GM13977 (cell line): ENCODE data around the gene GSK3B.
"Not testable (repeated sequence)": the region's sequence is repeated elsewhere in the genome, so short reads cannot be mapped to it uniquely, and the experiment has no call there.

ENCODE experiments used
- DNase-seq: peaks from one replicate; pipeline ENCODE4 v3.0.0; 2012; ENCODE audit warnings: low spot score
- CTCF ChIP-seq: IDR thresholded peaks from 2 replicates; pipeline ENCODE4 v1.5.1; 2012; ENCODE audit warnings: mild to moderate bottlenecking, control low read depth; ENCODE audit not compliant: insufficient read depth; ENCODE audit errors: extremely low read depth, missing control alignments
- in situ Hi-C: fragments of 300-500 bp; cut with MboI; formaldehyde crosslinking; loops from one replicate; pipeline ENCODE4 v1.12.0; 2022; ENCODE audit warnings: low sequenced_read_pairs, low pct_unique_long_range_greater_than_20kb, mixed read lengths, inconsistent platforms; ENCODE audit not compliant: unreplicated experiment

GSK3B gene

DNA sequence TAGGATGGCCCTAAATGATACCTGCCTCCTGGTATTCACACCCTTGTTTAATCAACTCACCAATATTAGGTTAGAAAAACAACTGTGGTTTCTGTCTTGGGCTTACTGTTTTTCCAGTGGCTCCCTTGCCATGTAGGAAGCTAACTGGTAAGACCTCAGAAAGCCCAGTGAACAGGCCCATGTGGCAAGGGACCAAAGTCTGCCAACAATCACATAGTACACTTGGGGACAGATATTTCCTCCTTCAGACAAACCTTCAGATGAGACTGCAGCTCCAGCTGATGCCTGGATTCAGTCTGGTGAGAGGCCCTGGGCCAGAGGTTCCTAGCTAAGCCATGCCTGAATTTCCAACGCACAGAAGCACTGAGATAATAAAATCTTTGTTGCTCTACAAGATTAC, 96.1 kb downstream of the GSK3B start:
- DNase-seq = no peak
- in situ Hi-C loops = no loop called here
- TF ChIP-seq CTCF = no peak

GRCh38 chr3:119990888-119991287, 103.4 kb downstream of the GSK3B start:
- no peak for DNase-seq
- TF ChIP-seq CTCF = no peak
- in situ Hi-C loops = no loop called here

GRCh38 chr3:119989981-119990655, 104.1 kb downstream of the GSK3B start:
- TF ChIP-seq CTCF = no peak
- DNase-seq = no peak
- in situ Hi-C loops = no loop called here

- in situ Hi-C loops, DNase-seq: not testable (repeated sequence)
Measured at GRCh38 chr3:119986812-119987211, 107.4 kb downstream of the GSK3B start.

GRCh38 chr3:119981386-119981785, 112.9 kb downstream of the GSK3B start:
- TF ChIP-seq CTCF = no peak
- in situ Hi-C loops = no loop called here

DNA sequence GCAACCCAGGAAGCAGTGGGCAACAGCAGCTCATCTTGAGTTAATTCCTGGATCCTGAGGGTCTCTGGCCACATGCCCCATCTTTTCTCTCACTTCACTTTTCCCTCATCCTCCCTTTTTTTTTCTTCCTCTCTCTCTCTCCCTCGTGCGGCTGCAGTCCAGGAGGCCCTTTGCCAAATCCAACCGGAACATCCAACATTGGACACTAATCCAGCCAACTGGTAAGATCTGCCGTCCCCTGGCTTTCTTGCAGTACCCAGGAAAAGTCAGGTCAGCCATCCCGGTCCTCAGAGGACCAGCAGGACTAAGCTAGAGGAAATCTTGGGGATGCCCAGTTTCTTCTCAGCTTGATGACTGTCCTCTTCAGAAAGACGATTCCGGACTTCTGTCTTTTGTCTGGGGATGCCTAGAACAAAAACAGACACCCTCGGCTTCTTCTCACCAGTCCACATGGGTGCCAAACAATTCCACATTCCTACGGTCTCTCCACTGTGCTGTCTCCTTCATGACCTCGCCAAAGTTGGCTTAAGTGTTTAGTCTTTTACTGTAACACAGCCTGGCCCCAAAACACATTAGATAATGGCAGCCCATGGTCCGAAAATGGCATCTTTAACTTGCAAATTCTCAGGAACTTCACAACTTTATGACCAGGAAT, 115.6 kb downstream of the GSK3B start:
- no peak for TF ChIP-seq CTCF
- no peak for DNase-seq
- in situ Hi-C loops = no loop called here

More at GRCh38 chr3:119981386-119981785, 112.9 kb downstream of the GSK3B start:
- no peak for DNase-seq

DNA sequence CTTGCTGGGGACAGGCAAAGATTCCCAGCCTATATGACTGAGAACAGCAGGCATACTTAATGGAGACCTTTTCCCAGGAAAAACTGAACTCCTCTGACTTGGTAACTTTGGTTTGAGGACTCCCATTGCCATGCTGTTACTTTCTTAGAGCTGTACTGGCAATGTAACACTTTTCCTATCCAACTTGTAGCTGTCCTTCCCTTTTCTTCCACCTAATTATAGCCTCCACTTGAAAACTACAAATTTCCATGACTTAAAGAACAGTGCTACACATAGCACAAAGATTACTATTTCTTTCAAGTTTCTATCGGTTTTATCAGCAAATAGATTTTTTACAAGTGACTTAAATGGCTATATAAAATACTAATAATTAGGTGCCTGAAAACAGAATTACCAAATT, 116.9 kb downstream of the GSK3B start:
- in situ Hi-C loops = no loop called here
- no peak for TF ChIP-seq CTCF
- no peak for DNase-seq
